Activated B cell treated with CpG ODN at 0.5 μM for 24 hours (primary cell): ENCODE measurements around the gene NUBP2. TPM values are rescaled to one million over a fixed set of nuclear protein-coding genes. Genes with fewer than 3 reads are reported as not detected.

Source experiments
- ATAC-seq: fragments of 200-7000 bp; cut with Tn5 transposase; one replicate; pipeline ENCODE4 v1.10.0; 2021; ENCODE audit warnings: low read depth, mild to moderate bottlenecking, moderate library complexity
- CTCF ChIA-PET: fragments of 350-600 bp; sonication (Branson Sonifier 250); formaldehyde crosslinking; loops from one replicate; lab custom pipeline; 2021; ENCODE audit warnings: antibody characterized with exemption; lab: Charles Lee
- POLR2A ChIA-PET: fragments of 350-600 bp; sonication (Branson Sonifier 250); formaldehyde crosslinking; loops from one replicate; lab custom pipeline; 2021; ENCODE audit warnings: antibody characterized with exemption; lab: Charles Lee
- DNase-seq: peaks from one replicate; pipeline ENCODE4 v3.0.0; 2022
- H3K27ac Mint-ChIP-seq: one replicate; pipeline ENCODE4 v1.8.0; 2020; ENCODE audit warnings: mixed read lengths
- H3K27me3 Mint-ChIP-seq: one replicate; pipeline ENCODE4 v1.8.0; 2021; ENCODE audit warnings: mixed read lengths
- H3K36me3 Mint-ChIP-seq: one replicate; pipeline ENCODE4 v1.8.0; 2021; ENCODE audit warnings: low read depth, mixed read lengths
- H3K4me1 Mint-ChIP-seq: one replicate; pipeline ENCODE4 v1.8.0; 2021; ENCODE audit warnings: mixed read lengths
- H3K4me3 Mint-ChIP-seq: one replicate; pipeline ENCODE4 v1.8.0; 2020; ENCODE audit warnings: mild to moderate bottlenecking, mixed read lengths
- H3K9me3 Mint-ChIP-seq: one replicate; pipeline ENCODE4 v1.8.0; 2020; ENCODE audit warnings: mixed read lengths
- intact Hi-C: fragments of 100-400 bp; cut with micrococcal nuclease; formaldehyde crosslinking; loops from one replicate; pipeline ENCODE4 v1.15.1; 2024
- total RNA-seq: library from RNA; stranded (reverse); gene quantifications from 2 replicates; pipeline ENCODE4 v1.2.3, GENCODE V29; 2022
- TF ChIP-seq, protein P1 (sequence below): fragments of 200-600 bp; IDR thresholded peaks from one replicate; pipeline ENCODE4 v1.8.0; 2022; ENCODE audit warnings: antibody characterized with exemption, mild to moderate bottlenecking

The NUBP2 gene
- total RNA-seq, 1 donor from 2014 or later = 54.2 TPM

GRCh38 chr16:1758923-1759322 is 23.8 kb upstream of the NUBP2 start:
- peaks cover 61% of the 10 kb centered on the region for H3K36me3 Mint-ChIP-seq
- H3K27me3 Mint-ChIP-seq = no peaks in the 10 kb centered on the region
- H3K9me3 Mint-ChIP-seq = no peaks in the 10 kb centered on the region
- TF ChIP-seq, protein P1, sequence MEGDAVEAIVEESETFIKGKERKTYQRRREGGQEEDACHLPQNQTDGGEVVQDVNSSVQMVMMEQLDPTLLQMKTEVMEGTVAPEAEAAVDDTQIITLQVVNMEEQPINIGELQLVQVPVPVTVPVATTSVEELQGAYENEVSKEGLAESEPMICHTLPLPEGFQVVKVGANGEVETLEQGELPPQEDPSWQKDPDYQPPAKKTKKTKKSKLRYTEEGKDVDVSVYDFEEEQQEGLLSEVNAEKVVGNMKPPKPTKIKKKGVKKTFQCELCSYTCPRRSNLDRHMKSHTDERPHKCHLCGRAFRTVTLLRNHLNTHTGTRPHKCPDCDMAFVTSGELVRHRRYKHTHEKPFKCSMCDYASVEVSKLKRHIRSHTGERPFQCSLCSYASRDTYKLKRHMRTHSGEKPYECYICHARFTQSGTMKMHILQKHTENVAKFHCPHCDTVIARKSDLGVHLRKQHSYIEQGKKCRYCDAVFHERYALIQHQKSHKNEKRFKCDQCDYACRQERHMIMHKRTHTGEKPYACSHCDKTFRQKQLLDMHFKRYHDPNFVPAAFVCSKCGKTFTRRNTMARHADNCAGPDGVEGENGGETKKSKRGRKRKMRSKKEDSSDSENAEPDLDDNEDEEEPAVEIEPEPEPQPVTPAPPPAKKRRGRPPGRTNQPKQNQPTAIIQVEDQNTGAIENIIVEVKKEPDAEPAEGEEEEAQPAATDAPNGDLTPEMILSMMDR = no peak
- DNase-seq = no peak
- H3K4me3 Mint-ChIP-seq = no peak overlapping the region
- no peak overlapping the region for H3K27ac Mint-ChIP-seq
- intact Hi-C loops = no loop called here
- ATAC-seq = no peak
- CTCF ChIA-PET = no interaction called here
- POLR2A ChIA-PET = interaction anchor here (0.6 kb wide), 2 partner anchors 42 to 500 kb away, joined by 4 read pairs; no protein-coding TSS in a partner anchor
- no peaks in the 10 kb centered on the region for H3K4me1 Mint-ChIP-seq

DNA sequence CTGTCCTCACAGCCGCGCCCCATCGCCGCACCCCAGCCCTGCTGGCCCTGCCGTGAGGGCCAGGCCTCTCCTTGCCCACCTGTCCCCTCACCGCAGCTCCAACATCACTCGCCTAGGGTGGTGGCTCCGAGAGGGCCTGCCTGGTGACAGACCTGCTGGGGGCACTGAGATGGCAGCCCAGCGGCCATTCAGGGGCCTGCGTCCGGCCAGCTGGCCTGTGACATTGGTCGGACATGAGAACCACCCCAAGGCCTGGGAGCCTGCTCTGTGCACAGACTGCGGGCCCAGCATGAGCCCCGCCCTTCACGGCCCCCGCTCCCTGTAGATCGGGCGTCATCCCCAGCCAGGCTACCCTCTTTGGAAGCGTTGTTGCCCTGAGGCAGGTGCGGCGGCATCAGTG is 23.2 kb upstream of the NUBP2 start:
- H3K4me1 Mint-ChIP-seq = no peaks in the 10 kb centered on the region
- H3K9me3 Mint-ChIP-seq = no peaks in the 10 kb centered on the region
- TF ChIP-seq, protein P1 = no peak
- no peak overlapping the region for H3K4me3 Mint-ChIP-seq
- ChIA-PET POLR2A (no interaction called here), CTCF (no interaction called here)
- peaks cover 57% of the 10 kb centered on the region for H3K36me3 Mint-ChIP-seq
- no peak for DNase-seq
- H3K27ac Mint-ChIP-seq = no peak overlapping the region
- H3K27me3 Mint-ChIP-seq = no peaks in the 10 kb centered on the region
- intact Hi-C loops = no loop called here
- no peak for ATAC-seq

GRCh38 chr16:1760911-1761310 is 21.8 kb upstream of the NUBP2 start:
- TF ChIP-seq, protein P1 = no peak
- DNase-seq (no peak), ATAC-seq (no peak)
- Mint-ChIP-seq H3K4me3 (no peak overlapping the region), H3K27me3 (no peaks in the 10 kb centered on the region), H3K9me3 (no peaks in the 10 kb centered on the region), H3K4me1 (no peaks in the 10 kb centered on the region), H3K36me3 (peaks cover 57% of the 10 kb centered on the region), H3K27ac (no peak overlapping the region)
- ChIA-PET POLR2A (interaction anchor here (0.5 kb wide), 1 partner anchor 54 kb away, joined by 3 read pairs; no protein-coding TSS in a partner anchor), CTCF (no interaction called here)
- intact Hi-C loops = no loop called here

DNA sequence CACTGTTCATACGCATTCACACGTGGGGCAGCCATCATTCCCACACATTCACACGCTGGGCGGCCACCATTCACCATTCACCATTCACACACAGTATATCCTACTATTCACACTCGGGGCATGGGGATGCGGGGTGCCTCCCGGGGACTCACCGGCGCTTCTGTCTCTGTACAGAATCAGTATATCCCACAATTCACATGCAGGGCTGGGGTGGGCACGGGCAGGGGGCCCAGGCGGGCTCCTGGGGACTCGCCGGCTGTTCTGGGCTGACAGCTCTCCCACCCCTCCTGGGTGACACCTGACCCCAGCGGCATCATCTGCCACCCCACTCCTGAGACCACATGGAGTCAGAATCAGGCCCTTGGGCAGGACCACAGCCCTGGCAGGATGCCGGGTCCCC is 21.0 kb upstream of the NUBP2 start:
- no peaks in the 10 kb centered on the region for H3K27me3 Mint-ChIP-seq

DNA sequence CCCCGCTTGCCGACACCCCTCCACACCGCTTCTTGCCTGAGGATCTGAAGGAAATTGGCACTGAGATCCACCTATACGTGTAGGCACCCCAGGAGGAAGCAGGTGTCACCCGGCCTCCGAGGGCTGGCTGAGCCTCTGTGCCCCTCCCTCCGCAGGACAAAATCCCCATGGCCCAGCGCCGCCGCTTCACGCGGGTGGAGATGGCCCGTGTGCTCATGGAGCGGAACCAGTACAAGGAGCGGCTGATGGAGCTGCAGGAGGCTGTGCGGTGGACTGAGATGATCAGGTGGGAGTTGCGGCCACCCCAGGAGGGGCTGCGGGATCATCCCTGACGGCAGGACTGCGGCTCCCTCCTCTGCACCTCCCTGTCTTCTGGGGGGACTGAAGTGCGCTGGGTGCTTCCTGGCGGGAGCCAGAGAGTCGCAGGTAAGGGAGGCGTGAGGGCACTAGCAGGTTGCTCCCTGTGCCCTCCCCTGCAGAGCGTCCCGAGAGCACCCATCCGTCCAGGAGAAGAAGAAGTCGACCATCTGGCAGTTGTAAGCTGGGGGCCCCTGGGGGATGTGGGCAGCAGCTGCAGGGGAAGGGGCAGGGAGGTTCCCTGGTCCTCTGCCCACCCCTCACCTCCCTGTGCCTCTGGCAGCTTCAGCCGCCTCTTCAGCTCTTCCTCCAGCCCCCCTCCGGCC is 20.4 kb upstream of the NUBP2 start:
- TF ChIP-seq, protein P1 = no peak
- ChIA-PET CTCF (no interaction called here), POLR2A (interaction anchor here (0.8 kb wide), 1 partner anchor 9 kb away, joined by 3 read pairs; the partner anchor contains the start of gene NME3)
- ATAC-seq (no peak), DNase-seq (no peak)
- peaks cover 58% of the 10 kb centered on the region for H3K36me3 Mint-ChIP-seq
- no peak overlapping the region for H3K4me3 Mint-ChIP-seq
- no peaks in the 10 kb centered on the region for H3K27me3 Mint-ChIP-seq
- no peaks in the 10 kb centered on the region for H3K4me1 Mint-ChIP-seq
- H3K27ac Mint-ChIP-seq = no peak overlapping the region
- intact Hi-C loops = no loop called here
- H3K9me3 Mint-ChIP-seq = no peaks in the 10 kb centered on the region

More for the DNA sequence above, 21.0 kb upstream of the NUBP2 start:
- Mint-ChIP-seq H3K4me1 (no peaks in the 10 kb centered on the region), H3K27ac (no peak overlapping the region), H3K4me3 (no peak overlapping the region), H3K9me3 (no peaks in the 10 kb centered on the region), H3K36me3 (peaks cover 58% of the 10 kb centered on the region)
- ChIA-PET CTCF (no interaction called here), POLR2A (no interaction called here)
- TF ChIP-seq, protein P1 = no peak
- ATAC-seq = no peak
- intact Hi-C loops = no loop called here
- DNase-seq = no peak
